ENCODE data around the gene PIF1. TPM values are rescaled to one million over a fixed set of nuclear protein-coding genes. Genes with fewer than 3 reads are reported as not detected.
A peak's percentile ranks its signal among the peaks of the same experiment; 100 is the strongest.

Gene PIF1
- total RNA-seq, 1 donor from 2014 or later = 1.7 TPM

- Histone ChIP-seq H4K20me1 (ENCODE audit: insufficient read depth, low read length) (peaks cover 44% of the 10 kb centered on the region), H3K9me3 (ENCODE audit: insufficient read depth, low read depth, low read length) (no peaks in the 10 kb centered on the region), H3K9ac (ENCODE audit: low read length) (no peak overlapping the region), H3K4me1 (ENCODE audit: insufficient read depth, low read length) (peaks cover 18% of the 10 kb centered on the region), H2AFZ (ENCODE audit: low read depth, low read length) (no peak overlapping the region), H3K27ac (ENCODE audit: low read depth, low read length) (no peak overlapping the region), H3K36me3 (ENCODE audit: insufficient read depth, low read length) (peaks cover 3% of the 10 kb centered on the region), H3K4me3 (ENCODE audit: insufficient read depth, low read depth, low read length) (no peak overlapping the region), H3K4me2 (ENCODE audit: low read length) (peak overlapping the region; percentile 38), H3K79me2 (ENCODE audit: insufficient read depth, low read length) (peaks cover 34% of the 10 kb centered on the region), H3K27me3 (ENCODE audit: insufficient read depth, low read length) (no peaks in the 10 kb centered on the region)
- FAIRE-seq = no peak
- DNase-seq (ENCODE audit: low read depth) = no peak
- H3K27ac Mint-ChIP-seq (ENCODE audit: unreplicated experiment) = peak overlapping the region; percentile 81
- no peaks in the 10 kb centered on the region for H3K27me3 Mint-ChIP-seq (ENCODE audit: low read depth, unreplicated experiment)
- peaks cover 17% of the 10 kb centered on the region for H3K36me3 Mint-ChIP-seq (ENCODE audit: low read depth, unreplicated experiment)
- TF ChIP-seq CTCF (IDR thresholded peaks at IDR 0.05; ENCODE audit: insufficient read depth, low read depth, low read length) (no peak), EZH2 (IDR thresholded peaks at IDR 0.05; ENCODE audit: insufficient read depth, low read length) (no peak)
- peaks cover 39% of the 10 kb centered on the region for H3K4me1 Mint-ChIP-seq (ENCODE audit: low read depth, unreplicated experiment)
- no peaks in the 10 kb centered on the region for H3K9me3 Mint-ChIP-seq (ENCODE audit: unreplicated experiment)
- peak overlapping the region; percentile 14 for H3K4me3 Mint-ChIP-seq (ENCODE audit: unreplicated experiment)
Observed at GRCh38 chr15:64850778-64851502, 25.5 kb upstream of the PIF1 start.

GRCh38 chr15:64847876-64848716, 22.6 kb upstream of the PIF1 start:
- H3K4me3 ChIP-seq (ENCODE audit: insufficient read depth, low read depth, low read length) = no peak overlapping the region
- Mint-ChIP-seq H3K4me3 (ENCODE audit: unreplicated experiment) (no peak overlapping the region), H3K27me3 (ENCODE audit: low read depth, unreplicated experiment) (no peaks in the 10 kb centered on the region), H3K9me3 (ENCODE audit: unreplicated experiment) (no peaks in the 10 kb centered on the region), H3K27ac (ENCODE audit: unreplicated experiment) (no peak overlapping the region), H3K36me3 (ENCODE audit: low read depth, unreplicated experiment) (peaks cover 6% of the 10 kb centered on the region), H3K4me1 (ENCODE audit: low read depth, unreplicated experiment) (peaks cover 37% of the 10 kb centered on the region)
- peaks cover 17% of the 10 kb centered on the region for H3K4me1 ChIP-seq (ENCODE audit: insufficient read depth, low read length)
- peaks cover 64% of the 10 kb centered on the region for H4K20me1 ChIP-seq (ENCODE audit: insufficient read depth, low read length)
- no peaks in the 10 kb centered on the region for H3K9me3 ChIP-seq (ENCODE audit: insufficient read depth, low read depth, low read length)
- no peak for FAIRE-seq
- TF ChIP-seq EZH2 (IDR thresholded peaks at IDR 0.05; ENCODE audit: insufficient read depth, low read length) = no peak
- no peak for TF ChIP-seq CTCF (IDR thresholded peaks at IDR 0.05; ENCODE audit: insufficient read depth, low read depth, low read length)
- no peak overlapping the region for H3K4me2 ChIP-seq (ENCODE audit: low read length)
- H3K79me2 ChIP-seq (ENCODE audit: insufficient read depth, low read length) = peaks cover 53% of the 10 kb centered on the region
- peaks cover 3% of the 10 kb centered on the region for H3K36me3 ChIP-seq (ENCODE audit: insufficient read depth, low read length)
- DNase-seq (ENCODE audit: low read depth) = no peak
- no peak overlapping the region for H3K27ac ChIP-seq (ENCODE audit: low read depth, low read length)
- no peak overlapping the region for H3K9ac ChIP-seq (ENCODE audit: low read length)
- no peak overlapping the region for H2AFZ ChIP-seq (ENCODE audit: low read depth, low read length)
- no peaks in the 10 kb centered on the region for H3K27me3 ChIP-seq (ENCODE audit: insufficient read depth, low read length)

All from astrocyte (in vitro differentiated cells and primary cell).